NK-92 (cell line): ENCODE measurements around the gene PTGIS.

ENCODE experiments used
- DNase-seq: peaks from one replicate; lab custom pipeline; 2025; ENCODE audit not compliant: unreplicated experiment; lab: John Stamatoyannopoulos, UW

Gene PTGIS

DNA sequence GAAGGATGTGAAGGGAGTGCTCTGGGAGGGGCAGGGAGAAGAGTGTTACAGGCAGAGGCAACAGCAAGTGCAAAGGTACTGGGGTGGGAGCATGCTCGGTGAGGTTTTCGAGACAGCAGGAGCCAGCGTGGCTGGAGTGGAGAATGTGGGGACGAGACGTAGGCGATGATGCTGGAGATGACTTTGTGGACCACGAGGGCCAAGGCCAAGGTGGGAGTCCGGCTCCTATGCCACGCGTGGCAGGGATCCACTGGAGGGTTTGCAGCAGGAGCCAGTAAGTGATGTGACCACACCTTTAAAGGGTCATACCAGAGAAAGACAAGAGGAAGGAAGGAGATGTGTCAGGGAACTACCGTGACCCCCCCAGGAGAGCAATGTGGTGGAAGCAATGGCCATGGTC lies 7.3 kb downstream of the PTGIS start:
- no peak for DNase-seq

GRCh38 chr20:49560186-49560585 lies 7.8 kb downstream of the PTGIS start:
- no peak for DNase-seq

- no peak for DNase-seq
Measured at GRCh38 chr20:49559411-49560081, 8.4 kb downstream of the PTGIS start.

GRCh38 chr20:49558826-49559225 lies 9.1 kb downstream of the PTGIS start:
- no peak for DNase-seq

GRCh38 chr20:49557449-49557848 lies 10.5 kb downstream of the PTGIS start:
- no peak for DNase-seq

DNA sequence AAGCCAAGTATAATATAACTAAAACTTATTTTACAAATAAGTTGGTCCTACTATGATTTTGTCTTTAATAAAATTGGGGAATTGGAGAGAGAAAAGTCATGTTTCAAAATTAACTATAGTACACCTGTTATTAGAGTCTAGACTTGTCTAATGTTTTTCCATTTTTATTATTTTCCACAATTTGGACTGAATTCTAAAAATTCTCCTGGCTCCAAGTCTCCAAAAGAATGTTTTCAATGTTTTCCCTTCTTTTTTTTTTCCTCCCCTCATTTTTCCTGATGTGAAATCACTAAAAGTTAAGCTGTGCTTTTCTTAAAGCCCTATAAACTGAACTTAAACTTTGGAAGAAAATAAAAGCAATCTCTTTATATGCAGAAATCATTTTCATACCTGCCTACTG lies 11.3 kb downstream of the PTGIS start:
- DNase-seq: no peak

DNA sequence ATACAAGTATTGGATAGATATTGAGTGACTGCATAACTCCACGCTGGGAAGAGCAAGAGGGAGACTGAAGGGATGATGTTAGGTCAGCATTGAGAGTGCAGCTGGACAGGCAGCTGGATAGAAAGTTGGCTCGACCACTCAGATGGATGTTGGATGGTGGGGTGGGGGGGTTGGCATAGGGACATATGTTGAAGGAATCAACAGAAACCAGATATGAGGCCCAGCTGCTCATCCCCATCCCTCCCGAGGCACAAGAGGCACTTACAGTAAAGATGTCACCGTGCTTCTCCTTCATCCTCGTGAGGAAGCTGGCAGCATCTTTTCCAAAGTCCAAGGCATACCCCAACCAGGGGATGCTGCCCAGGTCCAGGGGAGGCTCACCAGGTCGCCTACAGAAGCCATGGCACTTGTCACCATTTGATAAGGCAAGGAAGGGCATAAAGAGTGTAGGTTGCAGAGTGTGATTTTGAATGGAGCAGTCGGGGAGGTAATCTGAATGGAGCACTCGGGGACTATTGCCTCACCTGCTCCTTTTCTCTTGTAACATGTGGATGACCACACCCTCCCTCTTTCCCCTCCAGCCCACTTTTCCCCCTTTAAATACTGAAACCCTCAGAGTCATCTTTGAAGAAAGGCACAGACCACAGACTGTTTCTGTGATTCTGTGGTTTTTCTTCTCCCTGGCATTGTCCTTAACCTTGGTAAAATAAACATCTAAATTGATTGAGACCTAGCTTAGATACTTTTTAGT lies 18.0 kb downstream of the PTGIS start:
- no peak for DNase-seq

GRCh38 chr20:49548371-49548947 lies 19.5 kb downstream of the PTGIS start:
- no peak for DNase-seq

DNA sequence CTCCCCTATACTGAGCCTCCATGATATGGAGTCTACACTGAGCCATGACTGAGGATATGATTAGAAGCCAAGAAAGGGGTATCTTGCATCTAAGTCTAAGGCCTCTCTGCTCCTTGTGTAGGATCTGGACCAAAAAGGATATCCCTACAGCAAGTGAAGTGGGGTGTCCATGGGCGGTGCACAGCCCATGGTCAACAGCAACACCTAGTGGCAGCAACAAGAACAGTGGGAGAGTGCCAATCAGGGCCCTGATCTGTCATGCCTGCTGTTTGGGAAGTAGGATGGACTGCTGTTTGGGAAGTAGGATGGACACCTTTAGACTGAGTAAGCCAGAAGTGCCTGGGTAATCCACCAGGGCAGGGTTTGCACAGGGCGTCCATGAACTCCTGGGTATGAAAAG lies 22.4 kb downstream of the PTGIS start:
- DNase-seq: no peak

GRCh38 chr20:49544535-49544934 lies 23.4 kb downstream of the PTGIS start:
- DNase-seq: no peak

- DNase-seq: no peak
Measured at GRCh38 chr20:49543858-49544437, 24.0 kb downstream of the PTGIS start.

- DNase-seq: no peak
Measured at GRCh38 chr20:49543071-49543857, 24.7 kb downstream of the PTGIS start.

DNA sequence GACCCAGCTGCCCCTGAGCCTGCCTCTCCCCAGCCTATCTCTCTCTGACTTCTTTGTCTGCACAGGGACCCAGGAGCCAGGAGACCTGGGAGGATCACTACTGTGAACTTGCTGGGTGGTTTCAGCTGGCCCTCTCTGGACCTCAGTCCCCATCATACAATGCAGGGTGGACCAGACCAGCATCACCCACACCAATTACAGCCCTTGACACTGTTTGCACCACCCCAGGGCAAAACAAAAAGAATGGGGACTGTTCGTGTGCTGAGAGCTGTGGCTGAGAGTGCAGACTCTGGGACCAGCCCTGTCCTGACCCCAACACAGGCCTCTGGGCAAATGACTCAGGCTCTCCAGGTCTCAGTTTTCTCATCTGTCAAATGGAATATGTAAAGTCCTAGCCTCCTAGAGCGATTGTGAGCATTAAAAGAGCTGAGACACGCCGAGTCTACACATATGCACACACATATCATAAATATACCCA lies 25.4 kb downstream of the PTGIS start:
- no peak for DNase-seq

DNA sequence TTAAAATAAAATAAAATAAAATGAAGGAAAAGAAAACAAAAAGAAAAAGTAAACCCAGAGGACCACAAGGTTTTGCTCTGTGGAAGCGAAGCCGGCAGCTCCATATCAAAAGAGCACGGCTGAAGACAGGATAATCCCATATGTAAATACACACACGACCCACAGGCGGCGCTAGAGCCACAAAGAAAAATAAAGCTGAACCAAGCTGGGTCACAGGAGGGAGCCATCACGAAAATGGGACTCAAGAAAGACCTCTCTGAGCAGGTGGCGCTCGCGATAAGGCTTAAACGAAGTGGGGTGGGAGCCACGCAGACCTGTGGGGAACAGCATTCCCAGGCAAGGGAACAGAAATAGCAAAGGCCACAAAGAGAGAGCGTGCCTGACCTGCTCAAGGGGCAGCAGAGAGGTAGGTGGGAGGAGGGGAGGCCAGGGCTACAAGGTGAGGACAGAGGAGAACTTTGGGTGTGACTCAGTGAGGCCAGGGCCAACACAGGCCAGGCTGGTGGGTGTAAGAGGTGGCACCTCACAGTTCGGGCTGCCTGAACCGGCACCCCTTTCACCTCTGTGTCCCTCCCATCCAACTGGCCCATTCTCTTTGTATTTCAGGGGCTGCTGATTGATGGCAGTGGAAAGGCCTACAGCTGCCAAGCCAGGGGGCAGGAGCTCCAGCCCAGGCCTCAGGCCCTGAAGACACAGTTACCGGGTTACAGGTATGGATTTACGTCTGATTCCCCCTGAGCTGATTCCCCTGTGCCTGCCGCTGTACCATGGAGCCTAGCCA lies 26.0 kb downstream of the PTGIS start:
- no peak for DNase-seq

- DNase-seq: no peak
Measured at GRCh38 chr20:49540687-49541435, 27.1 kb downstream of the PTGIS start.

DNA sequence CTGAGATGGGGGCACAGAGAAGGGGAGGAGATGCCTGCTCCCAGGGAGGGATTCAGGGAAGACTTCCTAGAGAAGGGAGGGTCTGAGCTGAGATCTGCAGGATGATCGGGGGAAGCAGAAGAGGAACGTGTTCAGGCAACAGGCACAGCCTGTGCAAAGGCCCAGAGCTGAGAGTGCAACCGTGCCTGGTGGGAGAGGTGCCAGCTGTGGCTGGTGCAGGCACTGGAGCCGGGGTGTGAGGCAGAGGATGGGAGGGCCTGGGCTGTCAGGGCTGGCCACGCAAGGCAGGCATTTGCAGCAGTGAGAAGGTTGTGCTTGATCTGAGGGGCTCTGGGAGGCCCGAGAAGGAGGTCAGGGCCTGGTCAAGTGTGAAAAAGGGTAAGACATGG lies 27.7 kb downstream of the PTGIS start:
- DNase-seq: no peak

DNA sequence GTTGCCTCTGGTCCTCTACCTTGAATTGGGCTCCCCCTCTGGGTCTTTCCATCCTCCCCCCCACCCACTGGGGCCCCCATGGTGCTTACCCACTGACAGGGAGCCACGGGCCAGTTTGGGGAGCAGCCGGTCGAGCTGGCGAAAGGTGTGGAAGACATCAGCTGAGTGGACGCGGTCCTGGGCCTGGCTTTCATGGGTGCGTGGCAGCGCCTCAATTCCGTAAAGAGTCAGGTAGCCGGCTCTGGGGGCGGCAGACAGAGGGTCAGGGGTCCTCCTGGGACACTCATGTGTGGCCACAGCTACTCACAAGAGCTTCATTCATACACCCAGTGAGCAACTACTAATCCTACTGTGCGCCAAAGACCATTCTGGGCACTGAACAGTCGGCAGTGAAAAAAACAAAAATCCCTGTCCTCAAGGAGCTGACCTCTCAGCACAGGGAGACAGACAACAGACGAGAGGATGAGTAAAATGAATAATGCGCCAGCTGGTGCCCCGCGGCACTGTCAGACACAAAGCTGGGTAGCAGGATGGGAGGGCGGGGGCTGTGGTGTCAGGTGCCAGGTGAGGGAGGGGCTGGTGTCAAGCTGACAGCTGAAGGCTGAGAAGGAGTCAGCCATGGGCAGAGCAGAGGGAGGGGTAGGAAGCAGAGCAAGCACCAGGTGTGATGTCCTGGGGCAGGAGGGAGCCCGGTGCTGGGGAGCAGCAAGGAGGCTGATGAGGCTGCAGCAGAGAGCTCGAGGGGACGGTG lies 28.3 kb downstream of the PTGIS start:
- DNase-seq: no peak

DNA sequence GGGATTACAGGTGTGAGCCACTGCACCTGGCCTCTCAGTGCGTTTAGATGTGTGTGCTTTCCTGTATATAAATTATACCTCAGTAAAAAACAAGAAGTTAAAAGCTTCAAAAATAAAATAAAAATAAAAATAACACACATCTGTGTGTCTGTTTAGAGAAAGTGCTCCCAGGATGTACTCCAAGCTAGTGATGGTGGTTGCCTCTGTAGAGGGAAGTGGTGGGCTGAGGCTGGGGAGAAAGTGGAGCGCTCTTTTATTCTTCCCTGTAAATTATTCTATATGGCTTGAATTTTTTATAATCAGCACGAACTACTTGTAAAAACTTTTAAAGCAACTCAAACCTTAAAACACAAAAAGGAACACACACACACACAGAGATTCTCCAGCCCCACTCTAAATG lies 29.0 kb downstream of the PTGIS start:
- DNase-seq: no peak

DNA sequence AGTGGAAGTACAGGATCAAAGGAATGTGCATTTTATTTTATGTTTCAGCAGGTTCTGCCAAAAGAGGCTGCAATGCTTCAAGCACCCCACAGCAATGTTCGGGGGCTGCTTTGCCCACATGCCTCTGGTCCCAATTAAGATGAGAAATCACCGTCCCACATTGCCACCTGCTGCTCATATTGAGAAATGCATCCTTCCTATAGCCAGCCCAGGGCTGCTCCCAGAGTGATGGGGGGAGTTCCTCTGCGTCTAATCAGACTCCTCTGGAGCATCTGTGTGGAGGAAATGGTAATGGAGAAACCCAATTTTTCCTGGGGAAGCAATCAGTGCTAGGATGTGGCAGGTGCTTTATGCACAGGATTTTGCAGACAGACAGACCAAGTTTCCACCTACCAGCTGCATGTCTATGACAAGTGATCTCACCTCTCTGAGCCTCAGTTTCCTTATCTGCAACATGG lies 33.7 kb downstream of the PTGIS start:
- DNase-seq: no peak
